Neural progenitor cell (in vitro differentiated cells): ENCODE results near the gene SYT3.

Experiments
- CTCF ChIP-seq: fragments of 200-600 bp; sonication (generic); IDR thresholded peaks from 2 replicates; pipeline ENCODE4 v1.5.1; 2017; ENCODE audit warnings: antibody characterized with exemption, mild to moderate bottlenecking
- EZH2 ChIP-seq: fragments of 200-600 bp; sonication (generic); IDR thresholded peaks from 2 replicates; pipeline ENCODE4 v1.6.1; 2017; ENCODE audit warnings: antibody characterized with exemption, mild to moderate bottlenecking, moderate library complexity
- EZH2phosphoT487 ChIP-seq: fragments of 200-600 bp; sonication (generic); IDR thresholded peaks from 2 replicates; pipeline ENCODE4 v1.6.1; 2017; ENCODE audit warnings: antibody characterized with exemption

GRCh38 chr19:50666346-50667176, 26.9 kb upstream of the SYT3 start:
- TF ChIP-seq CTCF, result no peak
- no peak for TF ChIP-seq EZH2
- no peak for TF ChIP-seq EZH2phosphoT487
